Activated CD8-positive, alpha-beta memory T cell treated with anti-CD3 and anti-CD28 coated beads, Interleukin-2, amount 10 ng/mL, durations not matched to agents 7 days and 5 days (primary cell): Measurements from ENCODE around the gene PPM1H. TPM values are rescaled to one million over a fixed set of nuclear protein-coding genes. Genes with fewer than 3 reads are reported as not detected.
A peak's percentile ranks its signal among the peaks of the same experiment; 100 is the strongest.
"Not testable (repeated sequence)": the region's sequence is repeated elsewhere in the genome, so short reads cannot be mapped to it uniquely, and the experiment has no call there.

Experiments
- ATAC-seq: fragments of 150-1000 bp; cut with Tn5 transposase; one replicate; pipeline ENCODE4 v1.10.0; 2021; ENCODE audit warnings: moderate library complexity
- CTCF ChIA-PET: fragments of 350-600 bp; sonication (Branson Sonifier 250); formaldehyde crosslinking; loops from one replicate; lab custom pipeline; 2021; ENCODE audit warnings: antibody characterized with exemption; lab: Charles Lee
- DNase-seq: peaks from one replicate; pipeline ENCODE4 v3.0.0-alpha.2; 2020
- H3K27ac Mint-ChIP-seq: one replicate; pipeline ENCODE4 v1.8.0; 2021; ENCODE audit warnings: mild to moderate bottlenecking, mixed read lengths
- H3K27me3 Mint-ChIP-seq: one replicate; pipeline ENCODE4 v1.8.0; 2021; ENCODE audit warnings: mixed read lengths
- H3K36me3 Mint-ChIP-seq: one replicate; pipeline ENCODE4 v1.8.0; 2021; ENCODE audit warnings: mild to moderate bottlenecking, mixed read lengths
- H3K4me1 Mint-ChIP-seq: one replicate; pipeline ENCODE4 v1.8.0; 2021; ENCODE audit warnings: mixed read lengths
- H3K4me3 Mint-ChIP-seq: one replicate; pipeline ENCODE4 v1.8.0; 2021; ENCODE audit warnings: mild to moderate bottlenecking, moderate library complexity, mixed read lengths
- H3K9me3 Mint-ChIP-seq: one replicate; pipeline ENCODE4 v1.8.0; 2022; ENCODE audit warnings: low read depth, mixed read lengths
- total RNA-seq, 2 experiments: library from RNA; stranded (reverse); gene quantifications; one replicate each; pipeline ENCODE4 v1.2.3, GENCODE V29; 2021

Gene PPM1H
- total RNA-seq, 2 experiments from 2014 or later, result 0.32 to 0.68 TPM

DNA sequence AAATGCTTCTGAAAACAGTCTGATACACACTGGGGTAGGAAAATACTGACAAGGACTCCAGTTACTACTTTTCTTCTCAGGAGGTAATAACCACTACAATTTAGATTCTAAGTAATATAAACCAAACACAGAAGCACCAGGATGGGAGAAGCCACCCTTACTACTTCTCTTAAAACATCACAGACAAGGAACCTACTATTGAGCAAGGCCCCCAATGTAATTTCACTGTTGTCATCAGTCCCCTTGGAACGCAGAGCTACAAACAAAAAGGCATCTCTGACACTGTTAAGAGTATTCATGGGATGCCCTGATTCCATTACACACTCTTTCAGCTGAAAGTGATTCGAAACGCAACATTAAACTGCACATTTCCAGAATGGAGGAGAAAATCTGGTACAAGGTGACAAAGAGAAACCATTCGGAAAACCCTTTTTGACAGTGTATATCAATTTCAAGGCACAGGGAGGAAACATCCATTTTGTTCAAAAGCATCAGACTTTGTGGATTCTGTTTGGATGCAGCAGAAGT, 185.9 kb downstream of the PPM1H start:
- Mint-ChIP-seq H3K9me3 (no peaks in the 10 kb centered on the region), H3K4me1 (peaks cover 10% of the 10 kb centered on the region), H3K27ac (no peak overlapping the region), H3K27me3 (peaks cover 28% of the 10 kb centered on the region), H3K36me3 (peaks cover 2% of the 10 kb centered on the region), H3K4me3 (no peak overlapping the region)
- DNase-seq (no peak), ATAC-seq (no peak)
- CTCF ChIA-PET, result interaction anchor here (0.7 kb wide), 1 partner anchor 47 kb away, joined by 3 read pairs; no protein-coding TSS in a partner anchor

DNA sequence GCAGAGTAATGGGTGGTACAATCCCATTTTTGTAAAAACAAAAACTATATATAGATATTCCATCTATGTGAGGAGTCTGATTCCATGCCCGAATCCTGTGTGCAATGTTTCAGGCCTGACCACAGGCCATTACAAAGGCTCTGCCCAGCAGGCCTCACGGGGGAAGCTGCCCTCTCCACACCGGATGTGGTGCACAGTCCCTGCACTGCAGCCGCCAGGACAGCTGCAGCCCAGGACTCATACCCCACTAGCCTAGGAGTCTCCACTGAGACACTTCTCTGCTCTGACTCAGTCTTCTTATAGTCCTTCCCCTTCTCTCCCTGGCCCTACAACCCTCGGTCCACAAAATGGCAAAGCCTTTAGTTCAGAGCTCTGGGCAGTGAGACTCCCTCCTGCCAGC, 190.4 kb downstream of the PPM1H start:
- ATAC-seq (no peak), DNase-seq (no peak)
- CTCF ChIA-PET, result no interaction called here
- H3K27ac Mint-ChIP-seq, result no peak overlapping the region
- H3K36me3 Mint-ChIP-seq, result peaks cover 2% of the 10 kb centered on the region
- H3K4me3 Mint-ChIP-seq, result no peak overlapping the region
- H3K4me1 Mint-ChIP-seq, result peaks cover 12% of the 10 kb centered on the region
- no peaks in the 10 kb centered on the region for H3K9me3 Mint-ChIP-seq
- peaks cover 4% of the 10 kb centered on the region for H3K27me3 Mint-ChIP-seq

DNA sequence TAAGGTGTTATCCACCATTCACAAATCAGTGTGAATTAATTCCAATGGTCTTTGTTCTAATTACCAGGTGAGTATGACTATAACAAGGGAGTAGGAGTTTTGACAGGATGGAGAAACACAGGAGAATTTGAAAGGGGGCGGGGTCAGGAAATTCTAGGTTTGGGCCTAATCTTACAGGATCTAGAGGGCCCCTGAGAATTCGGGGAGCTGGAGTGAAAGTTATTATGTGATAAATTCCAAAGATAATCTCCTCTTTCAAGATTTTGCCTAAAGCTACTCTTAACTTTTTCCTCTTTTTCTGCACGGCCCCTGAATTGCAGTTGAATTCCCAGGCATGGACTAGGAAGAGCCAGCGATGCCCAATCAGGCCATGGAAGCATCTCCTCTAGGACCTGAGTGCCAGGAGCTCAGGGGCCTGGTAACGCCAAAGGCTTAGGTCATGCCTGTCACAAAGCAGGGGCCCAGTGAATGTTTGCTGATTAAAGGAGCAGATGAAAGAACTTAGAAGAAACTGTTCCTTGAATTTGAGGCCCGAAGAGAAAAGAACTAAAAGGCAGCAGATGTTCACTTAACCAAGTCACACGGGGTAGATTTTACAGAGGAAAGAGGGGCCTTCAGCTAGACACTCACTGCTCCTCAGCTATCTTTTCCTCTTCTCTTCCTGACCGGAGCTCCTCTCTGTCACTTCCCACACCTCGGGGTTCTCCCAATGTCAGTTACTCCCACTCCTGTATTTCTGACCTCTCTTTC, 195.5 kb downstream of the PPM1H start:
- Mint-ChIP-seq H3K4me1 (peaks cover 3% of the 10 kb centered on the region), H3K27ac (no peak overlapping the region), H3K4me3 (no peak overlapping the region), H3K27me3 (peaks cover 4% of the 10 kb centered on the region), H3K36me3 (no peaks in the 10 kb centered on the region), H3K9me3 (no peaks in the 10 kb centered on the region)
- no peak for ATAC-seq
- CTCF ChIA-PET, result no interaction called here
- no peak for DNase-seq

DNA sequence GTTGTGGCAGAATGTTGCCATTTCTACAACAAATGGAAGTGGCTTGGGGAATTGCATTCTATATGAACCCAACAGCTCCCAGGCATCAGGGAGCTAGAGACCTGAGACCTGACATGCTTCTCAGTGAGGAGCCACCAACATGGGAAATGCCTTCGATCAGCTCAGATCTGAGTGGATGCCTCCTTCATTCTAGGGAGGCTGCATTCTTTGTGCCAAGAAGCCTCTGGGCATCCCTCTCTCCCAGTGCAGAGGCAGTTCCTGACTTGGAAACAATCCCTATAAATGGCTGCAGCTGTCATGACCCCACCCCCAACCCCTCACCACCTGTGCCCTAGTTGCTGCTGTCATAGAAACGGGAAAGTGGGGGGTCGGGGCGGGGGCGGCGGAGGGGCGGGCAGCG, 196.3 kb downstream of the PPM1H start:
- Mint-ChIP-seq H3K36me3 (no peaks in the 10 kb centered on the region), H3K27ac (no peak overlapping the region), H3K9me3 (no peaks in the 10 kb centered on the region), H3K4me3 (no peak overlapping the region), H3K27me3 (peaks cover 4% of the 10 kb centered on the region), H3K4me1 (peaks cover 6% of the 10 kb centered on the region)
- CTCF ChIA-PET, result no interaction called here
- ATAC-seq (no peak), DNase-seq (no peak)

DNA sequence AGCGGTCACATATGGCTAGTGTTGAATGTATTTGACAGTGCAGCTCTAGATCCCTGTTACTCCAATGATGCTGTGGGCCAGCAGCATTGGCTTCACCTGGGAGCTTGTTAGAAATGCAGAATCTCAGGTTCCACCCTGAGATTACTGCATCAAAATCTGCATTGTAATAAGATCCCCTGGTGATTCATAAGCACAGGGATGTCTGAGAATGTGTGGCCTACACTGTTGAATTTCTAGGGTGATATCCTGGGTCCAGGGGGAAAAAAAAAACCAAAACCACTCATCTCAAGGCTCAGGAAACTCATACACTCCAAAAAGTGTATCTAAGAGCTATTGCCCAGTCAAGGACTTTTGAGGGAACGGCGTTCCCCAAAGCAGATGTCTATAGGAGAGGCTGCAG, 196.8 kb downstream of the PPM1H start:
- DNase-seq, result no peak
- no peak for ATAC-seq
- Mint-ChIP-seq H3K27ac (no peak overlapping the region), H3K4me1 (peaks cover 7% of the 10 kb centered on the region), H3K9me3 (no peaks in the 10 kb centered on the region), H3K4me3 (no peak overlapping the region), H3K36me3 (no peaks in the 10 kb centered on the region), H3K27me3 (peaks cover 4% of the 10 kb centered on the region)
- CTCF ChIA-PET, result no interaction called here

DNA sequence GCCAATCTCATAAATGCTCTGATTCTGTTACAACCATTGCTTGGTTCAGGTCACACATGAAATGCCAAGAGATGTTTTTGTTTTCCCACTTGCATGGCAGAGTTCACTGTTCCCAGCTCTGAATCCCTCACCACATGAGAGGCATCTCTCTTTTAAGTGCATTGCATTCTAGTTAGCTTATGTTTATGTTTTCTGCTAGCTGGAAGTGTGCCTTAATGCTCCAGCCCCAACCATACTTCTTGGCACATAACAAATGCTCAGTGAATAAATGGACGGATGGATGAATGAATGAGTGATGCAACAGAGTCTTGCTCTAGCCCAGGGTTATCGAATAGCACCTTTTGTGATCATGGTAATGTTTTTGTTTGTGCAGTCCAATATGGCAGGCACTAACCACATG, 197.3 kb downstream of the PPM1H start:
- Mint-ChIP-seq H3K4me3 (no peak overlapping the region), H3K4me1 (peaks cover 12% of the 10 kb centered on the region), H3K9me3 (no peaks in the 10 kb centered on the region), H3K27ac (no peak overlapping the region), H3K36me3 (no peaks in the 10 kb centered on the region), H3K27me3 (peaks cover under 1% of the 10 kb centered on the region)
- ATAC-seq (no peak), DNase-seq (no peak)
- CTCF ChIA-PET, result no interaction called here

DNA sequence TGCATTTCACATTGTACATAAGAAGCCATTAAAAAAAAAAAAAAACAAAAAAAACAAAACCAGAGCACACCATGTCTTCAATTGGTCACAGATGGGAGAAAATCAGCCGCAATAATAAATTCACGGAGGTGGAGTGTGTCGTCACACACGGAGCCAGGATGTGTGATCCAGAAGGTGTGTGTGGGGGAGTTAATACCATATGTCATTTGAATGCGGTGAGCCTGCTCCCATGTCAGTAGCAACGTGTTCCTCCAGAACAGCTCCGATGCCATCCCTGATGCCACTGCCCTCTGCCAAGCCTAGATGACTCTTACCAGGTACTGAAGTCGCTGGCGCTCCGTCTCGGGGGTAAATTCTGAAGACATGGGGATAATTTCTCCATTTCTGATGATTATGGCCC, 197.8 kb downstream of the PPM1H start:
- Mint-ChIP-seq H3K36me3 (no peaks in the 10 kb centered on the region), H3K4me1 (peaks cover 12% of the 10 kb centered on the region), H3K9me3 (no peaks in the 10 kb centered on the region), H3K27me3 (no peaks in the 10 kb centered on the region), H3K27ac (no peak overlapping the region), H3K4me3 (no peak overlapping the region)
- CTCF ChIA-PET, result no interaction called here
- ATAC-seq (no peak), DNase-seq (no peak)

DNA sequence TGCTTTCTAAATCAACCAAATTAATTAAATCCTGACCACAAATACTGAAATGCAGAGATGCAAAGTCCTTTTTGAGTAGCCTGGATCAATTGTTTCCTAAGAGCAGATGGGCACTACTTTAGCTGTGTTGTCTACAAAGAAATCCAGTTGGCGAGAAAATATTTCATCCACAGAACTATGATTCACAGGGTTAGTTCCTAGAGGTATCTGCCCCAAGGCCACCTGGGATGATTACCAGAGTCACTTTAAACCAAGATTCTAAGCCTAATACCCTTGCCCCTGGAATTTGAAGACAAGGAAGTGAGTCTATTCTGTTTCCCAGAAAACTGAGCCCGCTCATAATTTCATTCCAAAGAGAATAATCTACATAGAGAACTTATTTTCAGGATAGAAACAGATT, 198.4 kb downstream of the PPM1H start:
- Mint-ChIP-seq H3K9me3 (no peaks in the 10 kb centered on the region), H3K4me3 (no peak overlapping the region), H3K27me3 (no peaks in the 10 kb centered on the region)

DNA sequence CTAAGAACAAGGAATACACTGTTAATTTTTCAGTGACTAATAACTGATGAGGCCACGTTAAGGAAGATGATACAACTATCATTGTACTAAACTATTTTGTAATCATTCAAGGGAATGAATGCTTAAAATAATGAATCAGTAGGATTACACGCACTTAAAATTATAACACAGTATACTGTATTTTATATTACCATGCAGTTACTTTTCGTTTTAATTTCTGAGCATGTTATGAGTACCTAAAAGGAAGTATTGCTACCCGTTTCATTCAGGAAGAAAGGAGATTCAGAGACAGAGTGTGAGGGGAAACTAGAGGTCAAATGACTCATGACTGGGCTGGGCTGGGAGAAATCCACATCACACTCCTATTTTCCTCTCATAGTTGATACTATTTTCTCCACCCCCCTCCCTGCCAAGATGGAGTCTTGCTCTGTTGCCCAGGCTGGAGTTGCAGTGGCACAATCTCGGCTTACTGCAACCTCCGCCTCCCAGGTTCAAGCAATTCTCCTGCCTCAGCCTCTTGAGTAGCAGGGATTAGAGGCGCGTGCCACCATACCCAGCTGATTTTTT, 202.0 kb downstream of the PPM1H start:
- Mint-ChIP-seq H3K4me3 (no peak overlapping the region), H3K4me1 (peaks cover 13% of the 10 kb centered on the region), H3K9me3 (no peaks in the 10 kb centered on the region), H3K36me3 (no peaks in the 10 kb centered on the region), H3K27me3 (peaks cover 10% of the 10 kb centered on the region), H3K27ac (no peak overlapping the region)
- ATAC-seq (peak; percentile 16), DNase-seq (no peak)
- CTCF ChIA-PET, result no interaction called here

More for the DNA sequence above, 198.4 kb downstream of the PPM1H start:
- DNase-seq, result no peak
- no peak for ATAC-seq
- CTCF ChIA-PET, result no interaction called here
- H3K4me1 Mint-ChIP-seq, result peaks cover 12% of the 10 kb centered on the region
- H3K27ac Mint-ChIP-seq, result no peak overlapping the region
- H3K36me3 Mint-ChIP-seq, result no peaks in the 10 kb centered on the region

DNA sequence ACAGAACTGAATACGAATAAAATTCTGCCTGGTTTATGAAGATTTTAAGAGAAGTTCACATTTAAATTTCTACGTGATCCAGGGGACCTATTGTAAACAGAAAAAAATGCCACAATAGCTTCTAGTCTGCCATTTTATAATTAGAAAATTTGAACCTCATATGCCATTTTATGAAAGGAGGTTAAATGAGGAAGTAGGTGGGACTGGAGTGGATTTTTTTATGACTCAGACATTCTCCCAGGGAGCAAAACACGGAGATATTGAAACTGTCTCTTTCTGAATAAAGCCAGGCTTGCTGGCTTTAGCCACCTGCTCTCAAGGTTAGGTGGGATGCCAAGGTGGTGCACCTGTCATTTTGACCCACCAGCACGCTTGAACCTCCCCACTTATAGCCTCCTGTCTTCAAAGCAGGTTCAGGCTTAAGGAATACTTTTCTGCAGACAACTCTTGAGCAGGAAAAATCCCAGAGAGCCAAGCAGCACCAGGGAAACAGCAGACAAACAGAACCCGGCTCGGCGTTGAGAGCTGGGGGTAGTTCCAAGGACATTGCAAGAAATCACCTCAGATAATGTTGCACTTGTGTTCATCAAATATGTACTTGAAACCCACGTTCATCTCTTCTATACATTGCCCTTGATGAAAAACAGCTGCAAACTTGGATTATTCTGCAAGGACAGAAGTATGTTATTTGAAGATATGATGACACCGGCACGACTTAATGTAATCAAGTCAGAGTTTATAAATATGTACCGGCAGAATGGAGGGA, 203.7 kb downstream of the PPM1H start:
- H3K27me3 Mint-ChIP-seq, result peaks cover 10% of the 10 kb centered on the region

DNA sequence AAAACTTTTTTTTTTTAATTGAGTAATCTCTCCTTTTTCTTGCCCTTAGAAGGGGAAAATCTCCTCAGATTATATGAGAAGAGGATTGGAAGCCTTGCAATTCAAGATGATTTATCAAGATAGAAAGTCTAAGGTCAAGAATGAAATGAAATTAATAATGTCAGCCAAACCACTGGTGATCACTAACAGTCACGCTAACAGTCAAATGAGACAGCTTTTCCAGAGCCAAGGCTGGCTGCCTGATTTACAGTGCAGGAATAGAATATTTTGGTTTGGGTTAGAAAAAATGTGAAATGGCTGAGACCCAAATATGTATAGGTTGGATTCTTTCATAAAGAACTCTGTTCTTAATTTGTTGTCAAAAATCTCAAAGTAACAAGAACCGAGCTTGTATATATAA, 204.3 kb downstream of the PPM1H start:
- peaks cover 13% of the 10 kb centered on the region for H3K4me1 Mint-ChIP-seq
- DNase-seq, result no peak
- ATAC-seq, result no peak
- H3K4me3 Mint-ChIP-seq, result no peak overlapping the region
- H3K27me3 Mint-ChIP-seq, result peaks cover 14% of the 10 kb centered on the region
- no peak overlapping the region for H3K27ac Mint-ChIP-seq
- CTCF ChIA-PET, result no interaction called here
- no peaks in the 10 kb centered on the region for H3K36me3 Mint-ChIP-seq
- H3K9me3 Mint-ChIP-seq, result no peaks in the 10 kb centered on the region

More for the DNA sequence above, 203.7 kb downstream of the PPM1H start:
- Mint-ChIP-seq H3K27ac (no peak overlapping the region), H3K4me3 (no peak overlapping the region), H3K9me3 (no peaks in the 10 kb centered on the region), H3K36me3 (no peaks in the 10 kb centered on the region), H3K4me1 (peaks cover 13% of the 10 kb centered on the region)
- DNase-seq (no peak), ATAC-seq (no peak)
- CTCF ChIA-PET, result no interaction called here

DNA sequence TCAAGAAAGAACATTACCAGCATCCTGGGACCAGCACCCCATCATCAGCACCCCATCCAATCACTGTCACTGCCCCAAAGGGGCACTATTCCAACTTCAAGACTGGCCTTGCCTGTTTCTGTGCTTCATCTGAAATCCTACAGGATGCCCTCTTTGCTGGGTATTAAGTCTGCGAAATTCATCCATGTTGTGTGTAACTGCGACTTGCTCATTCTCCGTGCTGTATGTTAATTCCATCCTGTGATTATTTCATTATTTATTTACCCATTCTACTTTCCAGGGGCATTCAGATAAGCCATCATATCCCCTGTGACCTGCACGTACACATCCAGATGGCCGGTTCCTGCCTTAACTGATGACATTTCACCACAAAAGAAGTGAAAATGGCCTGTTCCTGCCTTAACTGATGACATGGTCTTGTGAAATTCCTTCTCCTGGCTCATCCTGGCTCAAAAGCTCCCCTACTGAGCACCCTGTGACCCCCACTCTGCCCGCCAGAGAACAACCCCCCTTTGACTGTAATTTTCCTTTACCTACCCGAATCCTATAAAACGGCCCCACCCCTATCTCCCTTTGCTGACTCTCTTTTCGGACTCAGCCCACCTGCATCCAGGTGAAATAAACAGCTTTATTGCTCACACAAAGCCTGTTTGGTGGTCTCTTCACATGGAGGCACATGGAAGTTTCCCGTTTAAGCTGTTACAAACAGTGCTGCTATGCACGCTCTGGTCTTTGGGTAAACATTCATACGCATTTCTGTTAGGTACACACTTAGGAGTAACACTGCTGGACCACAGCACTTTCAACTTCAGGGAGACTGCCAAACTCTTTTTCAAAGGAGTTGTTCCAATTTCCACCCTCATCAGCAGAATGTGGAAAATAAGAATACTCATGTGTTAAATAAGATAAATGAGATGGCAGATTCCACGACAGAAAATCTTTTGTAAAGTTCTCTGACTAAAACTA, 205.1 kb downstream of the PPM1H start:
- CTCF ChIA-PET, H3K4me3 Mint-ChIP-seq, H3K27ac Mint-ChIP-seq, H3K36me3 Mint-ChIP-seq, DNase-seq, H3K9me3 Mint-ChIP-seq, ATAC-seq: not testable (repeated sequence)
- H3K4me1 Mint-ChIP-seq, result peaks cover 13% of the 10 kb centered on the region
- peaks cover 14% of the 10 kb centered on the region for H3K27me3 Mint-ChIP-seq

DNA sequence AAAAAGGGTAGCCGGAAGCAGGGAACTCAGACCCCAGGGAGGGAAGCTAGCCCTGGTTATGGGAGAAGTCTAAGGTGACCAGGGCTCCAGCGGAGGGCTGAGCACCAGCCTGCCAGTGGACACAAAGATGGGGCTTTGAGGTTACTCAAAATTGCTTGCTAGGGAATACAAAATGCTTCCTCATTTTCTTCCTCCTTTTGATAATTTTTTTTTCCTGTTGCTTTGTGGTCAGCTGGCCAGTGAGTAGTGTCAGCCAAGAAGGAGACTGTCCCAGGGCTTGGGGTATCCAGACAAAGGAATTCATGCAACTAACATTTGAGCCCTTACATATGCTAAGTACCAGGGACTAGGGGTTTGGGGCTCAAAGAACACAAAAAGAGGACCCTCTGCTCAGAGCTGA, 206.2 kb downstream of the PPM1H start:
- Mint-ChIP-seq H3K4me1 (peaks cover 9% of the 10 kb centered on the region), H3K27ac (no peak overlapping the region), H3K36me3 (no peaks in the 10 kb centered on the region), H3K27me3 (peaks cover 14% of the 10 kb centered on the region), H3K4me3 (no peak overlapping the region), H3K9me3 (no peaks in the 10 kb centered on the region)
- DNase-seq, result no peak
- ATAC-seq, result no peak
- CTCF ChIA-PET, result no interaction called here
